ENCODE measurements around the gene USH1C. TPM values are rescaled to one million over a fixed set of nuclear protein-coding genes. Genes with fewer than 3 reads are reported as not detected.

Gene USH1C
- total and polyA plus RNA-seq, 9 of the 15 experiments (the other 6 are each of a cell fraction or from before 2014, with no cell fraction given) = 0.04 TPM; not detected in 8

DNA sequence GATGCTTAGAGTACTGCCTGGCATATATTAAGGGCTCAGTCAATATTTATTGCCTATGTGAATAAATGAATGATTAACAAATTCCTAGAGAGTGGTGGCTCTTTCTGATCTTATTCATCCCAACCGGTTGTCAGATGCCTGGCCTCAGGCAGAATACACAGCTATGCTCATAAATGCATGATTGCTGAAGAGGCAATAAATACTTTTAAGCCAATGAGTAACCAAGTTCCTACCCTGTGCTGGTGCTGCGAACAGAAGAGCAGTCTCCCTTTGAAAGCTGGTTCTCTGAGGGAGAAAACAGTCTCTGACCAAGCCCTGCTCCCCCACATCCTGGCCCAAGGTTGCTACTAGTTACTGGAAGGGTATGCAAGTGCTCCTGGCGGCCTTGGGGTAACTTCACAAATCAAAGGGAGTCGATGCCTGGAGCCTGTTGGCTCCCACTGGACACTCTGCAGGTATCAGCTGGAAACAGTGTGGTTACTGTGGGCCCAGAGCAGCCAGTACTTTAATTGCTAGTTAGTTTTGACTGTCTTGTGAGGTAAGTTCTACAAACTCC lies 2.8 kb downstream of the USH1C start:
- H3K9me3 ChIP-seq (replicated peaks; ENCODE audit: control insufficient read depth, insufficient read depth, low read depth, low read length) = no peaks in the 10 kb centered on the region
- H2AFZ ChIP-seq (ENCODE audit: low read depth, low read length) = no peak overlapping the region
- ATAC-seq = no peak
- H3K27me3 ChIP-seq (ENCODE audit: control insufficient read depth in 2 of 2, insufficient read depth in 2 of 2, low read length in 2 of 2) = peaks cover 10 to 46% of the 10 kb centered on the region in 2 experiments; a peak in 3 of 5 replicates
- H3K4me2 ChIP-seq (ENCODE audit: insufficient read depth, low read length) = no peak overlapping the region
- H3K4me1 ChIP-seq (replicated peaks in 1 of 2; ENCODE audit: control insufficient read depth in 2 of 2, insufficient read depth in 2 of 2, low read length in 2 of 2) = peaks cover 0 to 14% of the 10 kb centered on the region in 2 experiments; a peak in 2 of 5 replicates
- ChIA-PET CTCF (ENCODE audit: low intra/inter-chr PET ratio) (no interaction called here), POLR2A (interaction anchor here (0.6 to 2.0 kb wide), 3 partner anchors 12 to 28 kb away, joined by 3 to 5 read pairs (median 4); no protein-coding TSS in a partner anchor)
- no TSS peak for BruUV-seq (replicated peaks)
- no peak overlapping the region for H3K9ac ChIP-seq (ENCODE audit: insufficient read depth in 1 of 2, low read depth in 2 of 2, low read length in 2 of 2)
- FAIRE-seq = no peak
- H3K27ac ChIP-seq (ENCODE audit: extremely low read depth, low read depth, low read length) = no peak overlapping the region
- H3K4me3 ChIP-seq = no peak overlapping the region
- no peaks in the 10 kb centered on the region for H3K9me1 ChIP-seq (ENCODE audit: control insufficient read depth, insufficient read depth, low read length)
- no peak for DNase-seq (ENCODE audit: extremely low read depth in 1 of 4, low spot score in 3 of 4)
- no peaks in the 10 kb centered on the region; the same call in 1 of the 2 replicates for H4K20me1 ChIP-seq (replicated peaks; ENCODE audit: control insufficient read depth, insufficient read depth, low read length)
- in situ Hi-C loops (cut with MboI) (no loop called here), intact Hi-C loops (cut with micrococcal nuclease) (no loop called here)
- H3K36me3 ChIP-seq (ENCODE audit: control insufficient read depth, insufficient read depth, low read length) = no peaks in the 10 kb centered on the region
- 0% methylated on average over 4 of the region's 4 CpGs for WGBS (ENCODE audit: insufficient coverage, low coverage, missing lambda C conversion rate)
- H3K79me2 ChIP-seq (ENCODE audit: control insufficient read depth, insufficient read depth, low read length) = no peaks in the 10 kb centered on the region
- TF ChIP-seq ZNF217 (CRISPR knock-in tag; IDR thresholded peaks at IDR 0.05) (no peak), ZNF384 (IDR thresholded peaks at IDR 0.05; ENCODE audit: low read depth, low read length) (no peak), RBM14 (IDR thresholded peaks at IDR 0.05; ENCODE audit: borderline replicate concordance, insufficient read depth, low read depth, low read length) (no peak), FIP1L1 (IDR thresholded peaks at IDR 0.05; ENCODE audit: low read depth, low read length, poor library complexity, severe bottlenecking) (no peak), CEBPG (CRISPR knock-in tag; IDR thresholded peaks at IDR 0.05) (no peak), CEBPG (tag; conservative IDR thresholded peaks at IDR 0.05 in 1 of 2, IDR thresholded peaks at IDR 0.05 in 1 of 2) (no peak), HNRNPL (IDR thresholded peaks at IDR 0.05; ENCODE audit: low read depth, low read length) (no peak), NRF1 (conservative IDR thresholded peaks at IDR 0.05 in 1 of 2, IDR thresholded peaks at IDR 0.05 in 1 of 2) (no peak), CBX2 (IDR thresholded peaks at IDR 0.05; ENCODE audit: insufficient read depth, low read length, poor library complexity, severe bottlenecking) (no peak), POU5F1 (IDR thresholded peaks at IDR 0.05; ENCODE audit: borderline replicate concordance, low read depth, low read length, partially characterized antibody) (no peak), ETV1 (tag; conservative IDR thresholded peaks at IDR 0.05; ENCODE audit: low read depth) (no peak), ZBTB49 (CRISPR knock-in tag; IDR thresholded peaks at IDR 0.05; ENCODE audit: borderline replicate concordance) (no peak), SAFB2 (IDR thresholded peaks at IDR 0.05; ENCODE audit: borderline replicate concordance, low read depth, low read length, severe bottlenecking) (no peak)
- TF ChIP-seq, protein P1, sequence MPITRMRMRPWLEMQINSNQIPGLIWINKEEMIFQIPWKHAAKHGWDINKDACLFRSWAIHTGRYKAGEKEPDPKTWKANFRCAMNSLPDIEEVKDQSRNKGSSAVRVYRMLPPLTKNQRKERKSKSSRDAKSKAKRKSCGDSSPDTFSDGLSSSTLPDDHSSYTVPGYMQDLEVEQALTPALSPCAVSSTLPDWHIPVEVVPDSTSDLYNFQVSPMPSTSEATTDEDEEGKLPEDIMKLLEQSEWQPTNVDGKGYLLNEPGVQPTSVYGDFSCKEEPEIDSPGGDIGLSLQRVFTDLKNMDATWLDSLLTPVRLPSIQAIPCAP (CRISPR knock-in tag; IDR thresholded peaks at IDR 0.05; ENCODE audit: borderline replicate concordance) = no peak
- TF ChIP-seq, protein P2, sequence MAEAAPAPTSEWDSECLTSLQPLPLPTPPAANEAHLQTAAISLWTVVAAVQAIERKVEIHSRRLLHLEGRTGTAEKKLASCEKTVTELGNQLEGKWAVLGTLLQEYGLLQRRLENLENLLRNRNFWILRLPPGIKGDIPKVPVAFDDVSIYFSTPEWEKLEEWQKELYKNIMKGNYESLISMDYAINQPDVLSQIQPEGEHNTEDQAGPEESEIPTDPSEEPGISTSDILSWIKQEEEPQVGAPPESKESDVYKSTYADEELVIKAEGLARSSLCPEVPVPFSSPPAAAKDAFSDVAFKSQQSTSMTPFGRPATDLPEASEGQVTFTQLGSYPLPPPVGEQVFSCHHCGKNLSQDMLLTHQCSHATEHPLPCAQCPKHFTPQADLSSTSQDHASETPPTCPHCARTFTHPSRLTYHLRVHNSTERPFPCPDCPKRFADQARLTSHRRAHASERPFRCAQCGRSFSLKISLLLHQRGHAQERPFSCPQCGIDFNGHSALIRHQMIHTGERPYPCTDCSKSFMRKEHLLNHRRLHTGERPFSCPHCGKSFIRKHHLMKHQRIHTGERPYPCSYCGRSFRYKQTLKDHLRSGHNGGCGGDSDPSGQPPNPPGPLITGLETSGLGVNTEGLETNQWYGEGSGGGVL (CRISPR knock-in tag; IDR thresholded peaks at IDR 0.05) = no peak
- TF ChIP-seq, protein P3, sequence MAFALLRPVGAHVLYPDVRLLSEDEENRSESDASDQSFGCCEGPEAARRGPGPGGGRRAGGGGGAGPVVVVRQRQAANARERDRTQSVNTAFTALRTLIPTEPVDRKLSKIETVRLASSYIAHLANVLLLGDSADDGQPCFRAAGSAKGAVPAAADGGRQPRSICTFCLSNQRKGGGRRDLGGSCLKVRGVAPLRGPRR (CRISPR knock-in tag; IDR thresholded peaks at IDR 0.05) = no peak
